HL-60 (cell line): ENCODE measurements around the gene PTPRD.

Source experiments
- DNase-seq, 2 experiments: peaks; one replicate each; pipeline ENCODE4 v3.0.0-alpha.2; 2010 to 2020; ENCODE audit warnings: low read depth in 1 of 2, low spot score in 1 of 2
- H3K27ac ChIP-seq: fragments of 250-450 bp; sonication (Bioruptor Pico); replicated peaks from 2 replicates; pipeline ENCODE4 v1.5.1; 2020; ENCODE audit warnings: mild to moderate bottlenecking, moderate library complexity
- H3K27me3 ChIP-seq: fragments of 250-450 bp; sonication (Bioruptor Pico); 2 replicates; pipeline ENCODE4 v1.5.1; 2021; ENCODE audit warnings: mild to moderate bottlenecking, moderate library complexity; ENCODE audit not compliant: insufficient read depth, poor library complexity, severe bottlenecking
- H3K4me3 ChIP-seq: replicated peaks from 2 replicates; pipeline ENCODE4 v1.5.1; 2011; ENCODE audit warnings: mild to moderate bottlenecking, control low read depth, low read length; ENCODE audit not compliant: insufficient read depth
- GABPA ChIP-seq: IDR thresholded peaks from 2 replicates; pipeline ENCODE4 v1.6.1; 2012; ENCODE audit warnings: low read depth
- POLR2AphosphoS5 ChIP-seq: IDR thresholded peaks from 2 replicates; pipeline ENCODE4 v1.6.1; 2012; ENCODE audit warnings: low read depth
- SPI1 ChIP-seq: IDR thresholded peaks from 2 replicates; pipeline ENCODE4 v1.6.1; 2012; ENCODE audit warnings: low read depth, mild to moderate bottlenecking, borderline replicate concordance
- TF ChIP-seq, protein P1 (sequence below): IDR thresholded peaks from 2 replicates; pipeline ENCODE4 v1.6.1; 2012; ENCODE audit warnings: low read depth; ENCODE audit not compliant: insufficient replicate concordance
- TF ChIP-seq, protein P2 (sequence below): IDR thresholded peaks from one replicate; pipeline ENCODE4 v1.5.1; 2011; ENCODE audit warnings: low read length, control low read depth, inconsistent platforms; ENCODE audit not compliant: insufficient read depth

Gene PTPRD

DNA sequence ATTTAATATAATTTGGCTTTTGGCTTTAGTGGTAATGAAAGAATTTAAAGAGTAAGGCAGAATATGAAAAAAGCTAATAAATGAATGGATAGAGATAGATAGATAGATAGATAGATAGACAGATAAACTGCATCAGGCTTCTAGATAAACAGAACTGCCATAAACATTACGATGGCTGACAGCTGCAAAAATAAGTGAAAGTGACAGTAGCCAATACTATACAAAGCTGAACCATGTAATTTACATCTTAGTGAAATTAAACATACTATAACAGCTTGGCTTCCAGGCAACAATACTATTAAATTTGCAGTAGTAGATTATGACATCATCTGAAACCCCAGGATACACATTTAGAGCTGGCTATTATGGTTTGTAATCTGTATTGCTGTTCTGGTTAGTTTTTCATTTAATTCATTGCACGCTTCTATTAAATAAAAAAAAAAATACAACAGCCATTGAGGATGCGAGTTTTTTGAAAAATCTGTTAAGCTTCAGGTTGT, 1354.8 kb downstream of the PTPRD start:
- TF ChIP-seq SPI1 = no peak
- TF ChIP-seq GABPA = no peak
- TF ChIP-seq, protein P1, sequence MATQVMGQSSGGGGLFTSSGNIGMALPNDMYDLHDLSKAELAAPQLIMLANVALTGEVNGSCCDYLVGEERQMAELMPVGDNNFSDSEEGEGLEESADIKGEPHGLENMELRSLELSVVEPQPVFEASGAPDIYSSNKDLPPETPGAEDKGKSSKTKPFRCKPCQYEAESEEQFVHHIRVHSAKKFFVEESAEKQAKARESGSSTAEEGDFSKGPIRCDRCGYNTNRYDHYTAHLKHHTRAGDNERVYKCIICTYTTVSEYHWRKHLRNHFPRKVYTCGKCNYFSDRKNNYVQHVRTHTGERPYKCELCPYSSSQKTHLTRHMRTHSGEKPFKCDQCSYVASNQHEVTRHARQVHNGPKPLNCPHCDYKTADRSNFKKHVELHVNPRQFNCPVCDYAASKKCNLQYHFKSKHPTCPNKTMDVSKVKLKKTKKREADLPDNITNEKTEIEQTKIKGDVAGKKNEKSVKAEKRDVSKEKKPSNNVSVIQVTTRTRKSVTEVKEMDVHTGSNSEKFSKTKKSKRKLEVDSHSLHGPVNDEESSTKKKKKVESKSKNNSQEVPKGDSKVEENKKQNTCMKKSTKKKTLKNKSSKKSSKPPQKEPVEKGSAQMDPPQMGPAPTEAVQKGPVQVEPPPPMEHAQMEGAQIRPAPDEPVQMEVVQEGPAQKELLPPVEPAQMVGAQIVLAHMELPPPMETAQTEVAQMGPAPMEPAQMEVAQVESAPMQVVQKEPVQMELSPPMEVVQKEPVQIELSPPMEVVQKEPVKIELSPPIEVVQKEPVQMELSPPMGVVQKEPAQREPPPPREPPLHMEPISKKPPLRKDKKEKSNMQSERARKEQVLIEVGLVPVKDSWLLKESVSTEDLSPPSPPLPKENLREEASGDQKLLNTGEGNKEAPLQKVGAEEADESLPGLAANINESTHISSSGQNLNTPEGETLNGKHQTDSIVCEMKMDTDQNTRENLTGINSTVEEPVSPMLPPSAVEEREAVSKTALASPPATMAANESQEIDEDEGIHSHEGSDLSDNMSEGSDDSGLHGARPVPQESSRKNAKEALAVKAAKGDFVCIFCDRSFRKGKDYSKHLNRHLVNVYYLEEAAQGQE = no peak
- no peak for TF ChIP-seq POLR2AphosphoS5
- TF ChIP-seq, protein P2, sequence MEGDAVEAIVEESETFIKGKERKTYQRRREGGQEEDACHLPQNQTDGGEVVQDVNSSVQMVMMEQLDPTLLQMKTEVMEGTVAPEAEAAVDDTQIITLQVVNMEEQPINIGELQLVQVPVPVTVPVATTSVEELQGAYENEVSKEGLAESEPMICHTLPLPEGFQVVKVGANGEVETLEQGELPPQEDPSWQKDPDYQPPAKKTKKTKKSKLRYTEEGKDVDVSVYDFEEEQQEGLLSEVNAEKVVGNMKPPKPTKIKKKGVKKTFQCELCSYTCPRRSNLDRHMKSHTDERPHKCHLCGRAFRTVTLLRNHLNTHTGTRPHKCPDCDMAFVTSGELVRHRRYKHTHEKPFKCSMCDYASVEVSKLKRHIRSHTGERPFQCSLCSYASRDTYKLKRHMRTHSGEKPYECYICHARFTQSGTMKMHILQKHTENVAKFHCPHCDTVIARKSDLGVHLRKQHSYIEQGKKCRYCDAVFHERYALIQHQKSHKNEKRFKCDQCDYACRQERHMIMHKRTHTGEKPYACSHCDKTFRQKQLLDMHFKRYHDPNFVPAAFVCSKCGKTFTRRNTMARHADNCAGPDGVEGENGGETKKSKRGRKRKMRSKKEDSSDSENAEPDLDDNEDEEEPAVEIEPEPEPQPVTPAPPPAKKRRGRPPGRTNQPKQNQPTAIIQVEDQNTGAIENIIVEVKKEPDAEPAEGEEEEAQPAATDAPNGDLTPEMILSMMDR = no peak
- no peak overlapping the region for H3K4me3 ChIP-seq

DNA sequence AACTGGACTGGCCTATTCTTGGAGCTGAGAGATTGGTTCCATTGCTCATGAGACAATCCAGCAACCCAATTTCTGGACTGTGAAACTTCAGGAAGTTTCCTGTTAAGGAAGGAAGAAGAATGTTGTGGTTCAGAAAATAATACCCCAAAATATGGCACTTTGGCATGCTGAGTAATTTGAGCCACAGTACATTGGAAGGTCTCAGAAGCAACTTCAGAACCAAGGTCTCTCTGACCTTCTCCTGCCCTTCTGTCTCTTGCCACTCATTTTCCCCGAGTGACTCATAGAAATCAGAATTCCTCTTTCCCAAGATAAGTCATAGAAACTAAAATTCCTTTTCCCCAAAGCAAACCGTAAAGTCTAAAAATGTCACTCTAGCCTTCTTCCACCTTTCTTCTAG, 1366.1 kb downstream of the PTPRD start:
- no peak for DNase-seq
- TF ChIP-seq POLR2AphosphoS5 (no peak), GABPA (no peak)
- TF ChIP-seq, protein P1 = no peak
- Histone ChIP-seq H3K4me3 (no peak overlapping the region), H3K27me3 (no peaks in the 10 kb centered on the region), H3K27ac (no peak overlapping the region)

More for the DNA sequence above, 1354.8 kb downstream of the PTPRD start:
- Histone ChIP-seq H3K27ac (no peak overlapping the region), H3K27me3 (no peaks in the 10 kb centered on the region)
- DNase-seq = no peak

DNA sequence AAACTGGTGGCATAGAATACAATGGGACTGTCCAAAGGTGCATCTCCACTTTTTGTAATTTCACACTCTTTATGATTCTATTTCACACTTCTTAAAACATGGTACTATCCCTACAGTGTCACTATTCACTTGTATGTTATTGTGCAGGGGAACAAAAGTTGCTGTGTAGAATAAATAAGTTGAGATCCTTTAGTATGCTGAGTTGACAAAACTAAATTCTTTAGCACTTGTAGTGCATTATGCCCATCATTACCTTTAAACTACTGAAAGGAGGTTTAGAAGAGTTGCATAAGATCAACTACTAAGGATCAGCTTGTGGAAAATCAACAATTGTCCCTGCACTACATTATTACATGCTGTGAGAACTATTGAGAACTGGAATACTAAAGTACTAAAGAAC, 1380.9 kb downstream of the PTPRD start:
- Histone ChIP-seq H3K27me3 (no peaks in the 10 kb centered on the region), H3K4me3 (no peak overlapping the region), H3K27ac (no peak overlapping the region)
- TF ChIP-seq SPI1 (no peak), POLR2AphosphoS5 (no peak), GABPA (no peak)
- TF ChIP-seq, protein P1 = no peak
- TF ChIP-seq, protein P2 = no peak
- DNase-seq = no peak
